ENCODE data around the gene MUC13.
A peak's percentile ranks its signal among the peaks of the same experiment; 100 is the strongest.
"Not testable (repeated sequence)": the region's sequence is repeated elsewhere in the genome, so short reads cannot be mapped to it uniquely, and the experiment has no call there.

Gene MUC13

GRCh38 chr3:124964387-124964786 lies 29.8 kb upstream of the MUC13 start:
- TF ChIP-seq CTCF (IDR thresholded peaks at IDR 0.05; ENCODE audit: extremely low read depth, insufficient read depth, missing control alignments), result no peak

DNA sequence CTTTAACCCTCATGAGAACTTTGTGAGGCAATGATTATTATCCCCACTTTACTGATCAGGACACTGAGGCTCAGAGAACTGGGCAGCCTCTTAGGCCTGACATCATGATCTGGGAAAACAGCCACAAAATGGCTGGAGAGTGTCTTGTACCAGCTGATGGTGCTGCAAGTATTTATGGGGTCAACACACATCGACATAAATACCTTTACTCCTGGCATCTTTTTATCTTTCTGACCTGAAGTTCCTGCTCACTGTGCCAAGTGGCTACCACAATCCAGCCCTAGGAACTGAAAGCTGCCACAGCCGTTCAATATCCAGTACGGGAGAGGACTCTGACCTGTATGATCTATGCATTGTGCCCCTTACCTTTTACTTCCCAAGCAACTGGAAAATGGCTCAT lies 29.2 kb upstream of the MUC13 start:
- TF ChIP-seq CTCF (IDR thresholded peaks at IDR 0.05; ENCODE audit: extremely low read depth, insufficient read depth, missing control alignments), result no peak
- in situ Hi-C loops (cut with MboI; ENCODE audit: low pct_unique_long_range_greater_than_20kb, low sequenced_read_pairs, unreplicated experiment), result no loop called here
- DNase-seq (ENCODE audit: low spot score), result no peak

More at GRCh38 chr3:124964387-124964786, 29.8 kb upstream of the MUC13 start:
- in situ Hi-C loops (cut with MboI; ENCODE audit: low pct_unique_long_range_greater_than_20kb, low sequenced_read_pairs, unreplicated experiment), result no loop called here
- peak; percentile 24 for DNase-seq (ENCODE audit: low spot score)

- in situ Hi-C loops (cut with MboI; ENCODE audit: low pct_unique_long_range_greater_than_20kb, low sequenced_read_pairs, unreplicated experiment), result no loop called here
- no peak for DNase-seq (ENCODE audit: low spot score)
- TF ChIP-seq CTCF (IDR thresholded peaks at IDR 0.05; ENCODE audit: extremely low read depth, insufficient read depth, missing control alignments), result no peak
These were observed 27.9 kb upstream of the MUC13 start for GRCh38 chr3:124962403-124962940.

GRCh38 chr3:124960698-124961097 lies 26.1 kb upstream of the MUC13 start:
- no peak for TF ChIP-seq CTCF (IDR thresholded peaks at IDR 0.05; ENCODE audit: extremely low read depth, insufficient read depth, missing control alignments)
- no peak for DNase-seq (ENCODE audit: low spot score)
- in situ Hi-C loops (cut with MboI; ENCODE audit: low pct_unique_long_range_greater_than_20kb, low sequenced_read_pairs, unreplicated experiment), result no loop called here

- TF ChIP-seq CTCF (IDR thresholded peaks at IDR 0.05; ENCODE audit: extremely low read depth, insufficient read depth, missing control alignments), result no peak
- no peak for DNase-seq (ENCODE audit: low spot score)
- in situ Hi-C loops (cut with MboI; ENCODE audit: low pct_unique_long_range_greater_than_20kb, low sequenced_read_pairs, unreplicated experiment), result no loop called here
These were observed 25.6 kb upstream of the MUC13 start for GRCh38 chr3:124960105-124960504.

- in situ Hi-C loops (cut with MboI; ENCODE audit: low pct_unique_long_range_greater_than_20kb, low sequenced_read_pairs, unreplicated experiment); DNase-seq (ENCODE audit: low spot score): not testable (repeated sequence)
These were observed 23.4 kb upstream of the MUC13 start for GRCh38 chr3:124957951-124958350.

- DNase-seq (ENCODE audit: low spot score), result no peak
These were observed 17.8 kb upstream of the MUC13 start for GRCh38 chr3:124952282-124952855.

More at GRCh38 chr3:124952282-124952855, 17.8 kb upstream of the MUC13 start:
- no peak for TF ChIP-seq CTCF (IDR thresholded peaks at IDR 0.05; ENCODE audit: extremely low read depth, insufficient read depth, missing control alignments)
- in situ Hi-C loops (cut with MboI; ENCODE audit: low pct_unique_long_range_greater_than_20kb, low sequenced_read_pairs, unreplicated experiment), result no loop called here

Data from GM13977 (cell line).